HG02588 (cell line): ENCODE results near the gene PAEP.
"Not testable (repeated sequence)": the region's sequence is repeated elsewhere in the genome, so short reads cannot be mapped to it uniquely, and the experiment has no call there.

Experiments used
- ATAC-seq: cut with Tn5 transposase; IDR thresholded peaks from one replicate; pipeline ENCODE4 v1.9.1; 2021; ENCODE audit warnings: mild to moderate bottlenecking, moderate library complexity; ENCODE audit not compliant: unreplicated experiment

PAEP gene

GRCh38 chr9:135549478-135550343 lies 11.8 kb upstream of the PAEP start:
- not testable (repeated sequence) for ATAC-seq

- no peak for ATAC-seq
Observed at GRCh38 chr9:135550344-135550918, 11.1 kb upstream of the PAEP start.

- no peak for ATAC-seq
Observed at GRCh38 chr9:135551031-135551430, 10.5 kb upstream of the PAEP start.

DNA sequence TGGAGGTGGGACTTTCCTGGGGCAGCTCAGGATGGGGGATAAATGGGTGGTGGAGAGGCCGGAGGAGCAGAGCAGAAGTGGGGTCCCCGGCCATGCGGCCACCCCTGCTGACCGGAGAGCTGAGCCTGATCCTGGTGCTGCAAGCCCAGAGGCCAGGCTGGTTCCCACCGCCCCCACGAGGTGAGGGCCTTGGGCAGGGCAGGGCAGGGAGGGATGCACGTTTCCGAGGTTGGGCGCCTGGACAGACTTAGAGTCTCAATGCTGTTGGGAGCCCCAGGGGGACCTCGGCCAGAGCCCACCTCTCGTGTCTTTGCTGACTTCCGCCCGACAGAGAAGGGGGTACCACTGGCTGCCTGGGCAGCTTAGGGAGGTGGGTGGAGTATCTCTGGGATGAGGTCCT lies 10.1 kb upstream of the PAEP start:
- no peak for ATAC-seq

DNA sequence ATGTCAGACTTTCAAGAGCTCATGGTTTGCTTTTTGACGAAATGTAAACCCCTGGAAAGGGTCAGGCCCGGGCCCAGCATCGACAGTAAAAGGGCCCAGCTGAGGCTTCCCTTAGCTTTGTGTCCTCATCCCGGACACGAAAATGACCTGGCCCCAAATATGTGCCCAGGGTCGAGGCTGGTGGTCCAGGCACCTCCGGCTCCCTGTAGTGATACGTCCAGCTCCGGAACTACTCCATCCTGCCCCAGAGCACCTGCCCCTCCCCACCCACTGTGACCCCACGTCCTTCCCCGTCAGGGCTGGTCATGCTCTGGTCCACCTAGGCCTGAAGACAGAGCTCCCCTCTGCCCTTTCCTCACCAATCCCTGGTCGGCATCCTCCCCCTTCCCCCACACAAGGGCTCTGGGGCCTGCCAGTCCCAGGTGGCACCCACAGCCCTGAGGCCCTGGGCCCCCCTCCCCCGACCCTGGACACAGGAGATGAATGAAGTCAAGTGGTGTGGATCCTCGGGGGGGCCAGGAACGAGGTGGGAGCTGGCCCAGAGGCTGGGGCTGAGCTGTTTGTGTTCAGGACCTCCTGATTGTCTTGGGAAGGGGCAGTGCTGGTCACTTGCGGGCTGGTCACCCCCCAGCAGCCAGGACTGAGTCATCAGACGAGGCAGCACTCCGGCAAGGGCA lies 9.4 kb upstream of the PAEP start:
- no peak for ATAC-seq

DNA sequence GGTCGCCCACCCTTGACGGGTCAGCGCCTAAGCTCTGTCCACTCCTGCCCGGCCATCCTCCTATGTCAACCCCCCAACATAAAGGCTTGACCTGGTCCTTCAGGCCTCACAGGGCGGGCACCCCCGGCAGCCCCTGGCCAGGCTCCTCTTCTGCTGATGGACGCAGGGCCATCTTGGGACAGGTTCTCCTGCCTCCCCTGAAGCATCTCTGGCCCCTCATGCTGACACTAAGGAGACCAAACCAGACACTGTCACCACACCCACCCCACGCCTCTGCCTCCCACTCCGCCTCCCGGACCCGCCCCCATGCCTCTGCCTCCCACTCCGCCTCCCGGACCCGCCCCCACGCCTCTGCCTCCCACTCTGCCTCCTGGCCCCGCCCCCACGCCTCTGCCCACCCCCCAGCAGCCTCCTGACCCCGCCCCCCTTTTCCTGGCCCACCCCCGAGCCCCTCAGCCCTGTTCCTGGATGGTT lies 8.8 kb upstream of the PAEP start:
- no peak for ATAC-seq

DNA sequence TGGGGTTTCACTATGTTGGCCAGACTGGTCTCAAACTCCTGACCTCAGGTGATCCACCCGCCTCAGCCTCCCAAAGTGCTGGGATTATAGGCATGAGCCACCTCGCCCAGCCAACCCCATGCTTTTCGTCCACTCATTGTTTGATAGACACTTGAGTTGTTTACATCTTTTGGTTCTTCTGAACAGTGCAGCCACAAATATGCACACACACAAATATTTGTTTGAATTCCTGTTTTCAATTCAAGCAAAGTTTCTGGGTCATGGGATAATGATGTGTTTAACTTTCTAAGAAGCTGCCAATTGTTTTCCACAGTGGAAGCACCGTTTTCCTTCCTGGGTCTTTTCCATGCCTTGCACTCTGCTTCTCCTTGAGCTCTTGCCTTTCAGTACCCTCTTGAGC lies 6.8 kb upstream of the PAEP start:
- ATAC-seq = no peak

GRCh38 chr9:135555203-135555602 lies 6.4 kb upstream of the PAEP start:
- ATAC-seq = no peak

GRCh38 chr9:135555910-135556309 lies 5.6 kb upstream of the PAEP start:
- ATAC-seq = no peak

DNA sequence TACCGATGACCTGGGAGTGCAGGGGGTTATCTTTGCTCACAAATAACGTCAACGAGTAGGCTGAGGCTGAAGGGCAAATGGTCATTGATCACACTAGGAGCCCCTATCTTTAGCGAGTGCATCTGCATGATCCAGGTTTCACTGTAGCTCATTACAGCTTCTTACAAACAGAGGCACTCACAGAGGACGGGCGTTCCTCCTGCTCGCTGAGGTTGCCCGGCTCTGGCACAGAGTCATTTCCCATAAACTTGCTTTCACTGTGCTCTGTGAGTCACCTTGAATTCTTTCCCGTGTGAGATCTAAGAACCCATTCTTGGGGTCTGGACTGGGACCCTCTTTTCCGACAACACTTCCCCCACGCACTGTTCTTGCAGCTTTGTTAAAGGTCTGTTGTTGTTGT lies 1.9 kb upstream of the PAEP start:
- ATAC-seq = no peak

GRCh38 chr9:135562235-135562745 lies 734 bp downstream of the PAEP start:
- ATAC-seq = no peak

DNA sequence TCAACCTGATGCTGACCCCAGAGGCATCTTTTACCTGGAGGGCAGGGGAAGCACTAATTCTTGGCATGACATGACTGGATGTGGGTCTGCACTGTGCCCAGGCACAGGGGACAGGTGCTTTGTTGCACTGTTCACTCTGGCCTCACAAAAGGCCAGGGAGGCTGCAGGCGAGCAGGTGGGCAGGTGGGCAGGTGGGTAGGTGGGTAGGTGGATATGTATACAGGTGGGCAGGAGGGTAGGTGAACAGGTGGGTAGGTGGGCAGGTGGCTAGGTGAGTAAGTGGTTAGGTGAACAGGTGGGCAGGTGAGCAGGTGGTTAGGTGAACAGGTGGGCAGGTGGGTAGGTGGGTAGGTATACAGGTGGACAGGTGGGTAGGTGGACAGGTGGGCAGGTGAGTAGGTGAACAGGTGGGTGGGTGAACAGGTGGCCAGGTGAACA lies 1.5 kb downstream of the PAEP start:
- ATAC-seq = no peak

- no peak for ATAC-seq
Observed at GRCh38 chr9:135563858-135564257, 2.3 kb downstream of the PAEP start.

DNA sequence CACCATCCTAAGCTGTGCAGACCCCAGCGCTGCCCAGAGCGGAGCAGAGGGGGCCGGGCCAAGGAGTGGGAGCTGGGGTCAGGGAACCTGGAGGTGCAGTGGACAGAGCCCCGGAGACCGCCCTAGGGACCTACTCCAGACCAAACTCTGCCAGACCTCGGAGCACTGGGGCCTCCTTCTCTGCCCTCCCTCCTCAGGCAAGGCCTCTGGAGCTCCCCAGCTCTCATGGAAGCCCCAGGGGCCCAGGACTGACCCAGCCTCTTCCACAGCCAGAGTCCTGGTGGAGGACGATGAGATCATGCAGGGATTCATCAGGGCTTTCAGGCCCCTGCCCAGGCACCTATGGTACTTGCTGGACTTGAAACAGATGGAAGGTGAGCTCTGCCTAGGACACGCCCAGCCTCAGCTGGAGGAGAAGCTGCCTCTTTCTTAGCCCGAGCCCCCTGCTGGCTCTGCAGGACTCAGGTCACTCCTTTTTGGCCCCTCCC lies 3.6 kb downstream of the PAEP start:
- ATAC-seq = no peak

DNA sequence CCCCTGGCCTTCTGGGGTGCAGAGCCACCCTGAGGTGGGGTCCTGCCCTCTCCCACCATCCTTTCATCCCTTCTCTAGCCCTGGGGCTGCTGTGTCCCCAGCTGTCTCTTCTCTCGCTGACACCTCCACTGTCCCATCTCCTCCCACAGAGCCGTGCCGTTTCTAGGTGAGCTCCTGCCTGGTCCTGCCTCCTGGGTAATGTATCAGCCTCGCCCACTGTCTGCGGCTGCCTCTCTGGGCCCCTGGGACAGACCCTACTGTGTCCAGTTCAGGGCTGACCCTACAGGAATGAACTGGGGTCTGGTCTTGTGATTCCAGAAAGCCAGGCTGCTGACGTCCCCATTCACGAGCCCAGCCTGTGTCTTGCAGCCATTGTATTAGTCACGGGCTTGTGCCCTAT lies 4.1 kb downstream of the PAEP start:
- no peak for ATAC-seq

DNA sequence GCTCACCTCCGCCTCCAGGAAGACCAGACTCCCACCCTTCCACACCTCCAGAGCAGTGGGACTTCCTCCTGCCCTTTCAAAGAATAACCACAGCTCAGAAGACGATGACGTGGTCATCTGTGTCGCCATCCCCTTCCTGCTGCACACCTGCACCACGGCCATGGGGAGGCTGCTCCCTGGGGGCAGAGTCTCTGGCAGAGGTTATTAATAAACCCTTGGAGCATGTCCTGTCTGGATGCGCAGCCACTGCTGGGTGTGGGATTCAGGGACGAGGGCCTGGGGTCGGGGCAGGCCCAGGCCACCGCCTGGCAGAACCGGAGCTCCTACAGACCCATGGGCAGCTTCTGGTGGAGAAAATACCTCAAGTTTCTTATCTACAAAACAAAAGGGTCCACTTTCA lies 5.0 kb downstream of the PAEP start:
- ATAC-seq = no peak

GRCh38 chr9:135567311-135567710 lies 5.8 kb downstream of the PAEP start:
- ATAC-seq = no peak

DNA sequence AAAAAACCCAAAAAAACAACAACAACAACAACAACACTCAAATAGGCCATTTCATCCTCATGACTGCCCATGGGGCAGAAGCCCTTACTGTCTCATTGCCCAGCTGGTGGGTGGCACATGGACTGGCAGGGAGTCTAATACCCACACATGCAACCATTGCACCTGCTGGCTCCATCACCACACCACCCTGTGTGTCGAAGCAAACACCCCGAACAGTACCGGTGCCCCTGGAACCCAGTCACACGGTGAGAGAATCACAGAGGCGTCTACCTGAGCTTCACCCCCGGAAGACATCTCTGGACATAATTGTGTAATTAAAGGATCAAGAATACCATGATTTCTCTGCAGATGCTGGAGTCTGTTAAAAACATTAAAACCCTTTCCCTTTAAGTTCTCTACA lies 6.5 kb downstream of the PAEP start:
- ATAC-seq = no peak

DNA sequence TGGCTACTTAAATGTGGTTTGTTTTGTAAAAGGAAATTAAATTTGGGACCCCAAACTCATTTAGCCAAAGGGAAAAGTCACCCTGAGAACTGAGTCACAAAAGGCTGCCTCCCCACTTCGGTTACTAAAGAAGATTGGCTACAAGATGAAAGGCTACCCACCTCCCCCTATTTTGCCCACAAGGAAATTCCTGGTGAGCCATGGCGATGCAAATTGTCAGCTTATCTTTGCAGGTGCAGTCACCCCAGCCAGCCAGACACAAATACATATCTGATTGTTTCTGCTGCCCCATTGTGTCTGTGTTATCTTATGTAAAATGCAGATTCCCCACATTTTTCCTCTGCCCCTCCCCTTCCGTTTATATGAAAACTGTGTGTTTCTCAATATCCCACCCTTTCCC lies 8.9 kb downstream of the PAEP start:
- no peak for ATAC-seq

GRCh38 chr9:135572233-135572632 lies 10.7 kb downstream of the PAEP start:
- no peak for ATAC-seq

- no peak for ATAC-seq
Observed at GRCh38 chr9:135573124-135573523, 11.6 kb downstream of the PAEP start.

GRCh38 chr9:135574331-135574730 lies 12.8 kb downstream of the PAEP start:
- ATAC-seq = no peak
